Occipital lobe (tissue), 2 donors: ENCODE results near the gene ALK. TPM values are rescaled to one million over a fixed set of nuclear protein-coding genes. Genes with fewer than 3 reads are reported as not detected.

Experiments used
- DNase-seq: peaks from one replicate; lab custom pipeline; 2025; lab: John Stamatoyannopoulos, UW
- total RNA-seq: library from RNA; depleted of rRNA; stranded (reverse); fragments of >200 nt; gene quantifications from one replicate; pipeline ENCODE4 v1.2.3, GENCODE V29; 2014

ALK gene
- 0.78 TPM for total RNA-seq

DNA sequence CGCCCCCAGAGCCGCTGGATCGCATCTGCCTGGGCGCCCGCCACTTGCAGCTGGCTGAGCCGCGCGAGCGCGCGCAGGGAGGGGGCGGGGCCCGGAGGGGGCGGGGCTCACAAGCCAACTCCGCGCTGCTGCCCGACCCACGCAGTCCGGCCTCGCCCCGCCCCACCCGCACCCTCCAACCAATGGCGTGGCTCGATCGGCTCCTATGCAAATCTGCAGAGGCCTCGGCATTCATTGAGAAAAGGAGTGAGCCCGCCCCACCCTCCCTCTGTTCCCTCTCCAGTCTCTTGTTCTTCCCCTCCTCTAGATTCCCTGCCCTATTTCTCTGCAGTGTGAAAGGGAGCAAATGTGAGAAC is at the start of gene ALK:
ALK (minus strand) TSS at position 27 of the 356 bp plus-strand sequence. CDS start 927 bp downstream, outside the sequence.
- DNase-seq: peak; percentile 87

DNA sequence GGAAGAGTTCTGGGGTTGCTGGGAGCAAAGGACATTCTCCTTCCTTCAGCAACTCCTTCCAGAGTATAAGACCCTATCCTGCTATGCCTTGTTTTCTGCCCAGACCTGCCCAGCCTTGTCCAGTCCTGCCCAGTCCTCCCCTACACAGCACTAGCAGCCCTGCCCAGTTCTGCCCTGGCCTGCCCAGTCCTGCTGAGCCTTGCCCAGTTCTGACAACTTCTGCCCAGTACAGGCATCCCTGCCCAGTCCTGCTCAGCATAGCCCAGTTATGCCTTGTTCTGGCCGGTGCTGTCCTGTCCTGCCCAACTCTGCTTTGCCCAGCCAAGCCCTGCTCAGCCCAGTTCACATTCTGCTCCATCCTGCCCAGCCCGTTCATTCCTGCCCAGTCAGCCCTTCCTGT is 44.9 kb upstream of the ALK start:
- no peak for DNase-seq

DNA sequence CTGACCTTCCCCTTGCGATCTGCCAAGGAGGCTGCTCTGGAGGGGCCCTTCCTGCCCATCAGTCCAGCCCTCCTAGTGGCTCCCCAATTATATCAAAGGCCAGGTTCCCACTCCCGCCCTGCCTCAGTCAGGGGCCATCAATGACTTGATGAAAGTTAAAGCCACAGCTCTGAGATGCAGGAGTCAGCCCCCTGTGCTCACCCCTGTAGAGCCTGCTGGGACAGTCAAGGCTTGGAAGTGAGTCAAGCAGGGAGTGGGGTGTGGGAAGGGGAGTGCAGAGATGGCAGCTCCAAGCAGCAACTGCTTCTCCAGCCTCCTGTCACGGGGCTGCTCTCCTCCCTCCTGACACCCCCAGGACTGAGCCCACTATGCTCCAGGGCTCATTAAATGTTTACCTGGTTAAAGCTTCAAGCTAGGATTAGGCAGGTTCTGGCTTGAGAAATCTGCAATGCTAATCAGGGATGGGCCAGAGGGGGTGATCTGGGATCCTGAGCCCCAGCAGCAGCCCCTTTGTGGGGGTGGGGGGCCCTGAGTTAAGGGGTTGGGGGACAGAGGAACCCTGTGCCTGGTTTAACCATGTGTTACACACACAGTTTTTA is 42.7 kb upstream of the ALK start:
- DNase-seq: no peak

DNA sequence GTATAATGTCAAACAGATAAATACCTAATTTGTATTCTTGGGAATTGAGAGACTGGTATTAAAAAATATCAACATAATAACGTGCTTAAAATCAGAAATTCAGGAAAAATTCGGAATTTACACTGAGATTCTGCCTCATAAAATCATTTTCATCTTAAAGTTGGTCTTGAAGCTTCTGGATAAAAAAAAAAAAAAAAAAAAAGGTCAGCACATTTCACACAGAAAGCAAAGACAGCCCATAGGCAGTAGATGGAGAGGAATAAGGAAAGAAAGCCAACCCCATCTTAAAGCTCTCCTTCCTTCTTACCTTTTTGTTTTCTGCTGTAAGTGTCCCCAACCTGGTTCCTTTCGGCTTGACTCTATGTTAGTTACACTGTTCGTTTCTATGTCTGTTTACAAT is 41.5 kb upstream of the ALK start:
- DNase-seq: no peak

DNA sequence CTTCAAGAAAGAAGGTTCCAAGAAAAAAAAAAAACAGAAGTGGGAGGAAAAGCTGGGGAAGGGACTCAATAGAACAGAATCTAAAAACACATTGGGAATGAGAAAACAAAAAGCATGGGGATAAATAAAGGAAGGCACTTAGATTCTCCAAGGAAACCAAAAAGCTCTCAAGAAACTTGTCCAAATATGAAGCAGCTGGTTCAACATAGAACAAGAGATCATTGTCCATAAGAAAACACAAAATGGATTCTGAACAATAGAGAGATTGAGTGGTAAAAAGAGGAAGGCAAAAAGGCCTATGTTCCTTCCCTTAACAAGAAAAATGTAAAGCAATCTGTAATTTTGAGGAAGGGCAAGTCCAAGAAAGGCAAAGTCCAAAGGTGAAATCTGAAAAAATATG is 32.9 kb upstream of the ALK start:
- no peak for DNase-seq

DNA sequence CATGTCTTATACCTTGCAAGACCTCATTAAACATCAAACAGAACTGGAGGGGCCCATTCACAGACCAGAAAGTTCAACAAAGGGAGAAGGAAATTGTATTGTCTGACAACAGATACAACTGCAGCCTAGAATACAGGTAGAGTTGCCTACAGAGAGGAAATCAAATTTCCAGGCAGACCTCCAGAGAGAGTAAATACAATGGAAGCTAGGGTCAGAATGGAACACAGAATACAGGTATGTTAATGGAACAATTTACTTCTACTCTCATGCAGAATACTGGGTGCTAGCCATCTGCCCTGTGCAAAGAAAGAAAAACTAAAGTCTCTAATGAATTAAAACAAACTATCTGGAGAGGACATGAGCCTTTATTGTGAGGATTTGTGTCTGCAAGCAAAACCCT is 31.6 kb upstream of the ALK start:
- no peak for DNase-seq

DNA sequence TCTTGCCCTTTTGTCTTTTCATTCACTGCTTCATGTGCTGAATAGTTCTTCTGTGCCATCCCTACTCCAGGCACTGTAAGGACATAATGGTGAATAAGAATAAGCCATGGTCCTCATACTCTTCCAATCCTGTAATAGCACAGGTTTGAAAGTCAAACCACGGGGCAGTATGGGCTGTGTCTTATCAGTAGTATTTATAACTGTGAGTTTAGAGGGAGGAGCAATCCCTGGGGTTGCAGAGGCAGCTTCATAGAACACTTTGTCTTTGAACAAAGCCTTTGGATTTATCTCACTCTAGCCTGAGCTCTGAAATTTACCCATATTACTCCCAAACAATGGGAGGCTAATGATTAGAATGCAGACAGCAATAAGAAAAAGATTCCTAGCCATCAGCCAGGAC is 30.2 kb upstream of the ALK start:
- DNase-seq: no peak

DNA sequence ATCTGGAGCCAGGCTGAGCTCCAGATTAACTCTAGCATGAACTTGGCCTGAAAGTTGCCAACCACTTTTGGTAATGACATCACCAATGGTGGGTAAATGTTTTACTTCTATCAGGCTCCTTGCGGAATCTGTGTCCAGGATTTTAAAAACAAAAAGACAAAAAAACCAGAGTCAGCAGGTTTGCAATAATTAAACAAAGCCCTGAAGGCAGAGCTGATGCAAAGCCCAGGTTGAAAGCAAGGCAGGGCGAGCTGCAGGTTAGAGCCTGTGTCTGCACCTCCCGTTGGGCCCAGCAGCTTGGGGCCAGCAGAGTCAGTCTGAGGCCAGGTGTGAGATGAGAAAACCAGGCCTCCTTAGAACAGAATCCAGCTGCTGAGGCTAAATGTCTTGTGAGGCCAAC is 29.1 kb upstream of the ALK start:
- DNase-seq: no peak

DNA sequence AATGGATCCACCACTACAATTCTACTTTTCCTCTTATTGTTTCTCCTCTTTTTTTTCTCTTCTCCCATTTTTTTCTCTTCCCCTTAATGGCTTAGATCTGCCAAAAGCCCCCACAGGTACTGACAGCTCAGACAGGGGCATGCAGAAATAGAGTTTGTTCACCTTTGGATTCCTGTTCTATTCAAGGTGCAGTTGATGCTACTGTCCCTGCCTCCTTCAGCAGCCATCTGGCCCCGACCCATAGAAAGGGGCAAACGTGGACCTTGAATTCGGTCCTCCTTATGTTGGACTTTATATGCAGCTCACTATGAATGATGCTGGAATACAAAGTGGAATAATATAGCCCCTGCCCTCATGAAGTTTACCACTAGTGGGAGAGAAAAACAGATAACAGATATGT is 27.7 kb upstream of the ALK start:
- DNase-seq: no peak

DNA sequence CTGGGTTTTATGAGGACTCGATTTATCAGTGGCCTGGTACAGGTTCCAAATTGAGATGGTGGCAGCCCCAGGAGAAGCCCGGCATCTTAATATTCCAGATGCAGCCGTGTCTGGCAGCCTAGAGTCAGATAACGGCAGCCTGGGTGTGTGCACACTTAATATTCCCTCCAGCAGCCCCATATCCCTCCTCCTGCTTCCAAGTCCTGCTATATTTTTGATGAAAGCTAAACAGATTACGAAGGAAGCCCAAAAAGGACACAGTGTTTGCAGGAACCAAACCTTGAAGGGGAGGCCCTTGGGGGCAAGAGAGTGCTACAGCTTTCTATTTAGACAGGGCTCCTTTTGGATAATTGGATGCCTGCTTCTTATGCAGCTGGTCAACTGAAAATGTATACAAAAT is 25.1 kb upstream of the ALK start:
- DNase-seq: no peak

DNA sequence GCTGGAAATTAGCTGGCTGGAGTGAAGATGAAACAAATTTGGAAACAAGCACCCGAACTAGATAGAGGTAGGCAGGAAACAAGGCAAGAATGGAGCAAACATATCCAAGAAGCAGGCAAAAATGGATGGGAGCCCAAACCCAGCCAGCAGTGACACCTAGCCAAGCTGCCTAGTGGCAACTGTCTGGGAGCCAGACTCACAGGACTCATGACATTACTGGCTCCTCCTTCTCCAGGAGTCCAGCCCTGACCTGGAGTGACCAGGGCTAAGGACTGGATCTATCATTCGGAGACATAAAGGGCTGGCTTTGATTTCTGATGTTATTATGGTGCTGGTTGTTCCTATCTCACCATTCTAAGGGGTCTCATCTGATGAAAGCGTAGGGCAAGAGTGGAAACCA is 21.3 kb upstream of the ALK start:
- DNase-seq: no peak

DNA sequence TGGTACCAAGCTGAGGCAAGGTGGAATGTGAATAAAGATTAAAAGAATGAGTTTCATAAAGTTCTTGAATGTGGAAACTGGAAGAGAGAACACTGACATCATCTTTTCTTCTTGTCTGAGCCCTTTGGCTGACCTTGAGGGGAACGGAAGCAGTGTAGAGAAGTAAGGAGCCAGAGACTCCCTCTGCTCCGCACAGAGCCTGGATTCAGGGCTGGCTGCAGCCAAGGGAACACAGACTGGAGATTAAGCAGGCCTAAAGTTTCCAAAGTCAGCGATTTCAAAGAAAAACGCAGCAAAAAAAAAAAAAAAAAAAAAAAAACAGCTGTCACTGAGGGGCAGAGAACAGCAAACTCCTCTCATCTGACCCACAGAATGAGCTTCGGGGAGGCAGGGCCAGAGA is 19.3 kb upstream of the ALK start:
- DNase-seq: no peak

DNA sequence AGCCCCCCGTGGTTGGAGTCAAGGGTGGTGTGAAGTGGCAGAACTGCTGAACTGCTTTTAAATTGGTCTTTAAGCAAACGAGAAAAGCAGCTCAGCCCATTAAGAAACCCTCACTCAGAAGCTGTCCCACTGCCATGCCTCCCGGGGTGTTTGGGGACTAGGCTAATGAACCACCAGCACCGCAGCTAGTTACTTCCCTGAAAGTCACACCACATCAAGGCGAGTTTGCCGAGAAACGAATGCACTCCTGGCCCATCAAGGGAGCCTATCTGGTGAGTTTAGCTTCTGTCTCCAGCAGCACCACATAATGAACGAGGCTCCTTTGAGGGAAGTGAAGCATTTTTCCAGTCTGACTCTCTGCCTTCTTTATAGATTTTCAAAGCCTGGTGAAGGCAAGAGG is 14.6 kb upstream of the ALK start:
- DNase-seq: no peak

DNA sequence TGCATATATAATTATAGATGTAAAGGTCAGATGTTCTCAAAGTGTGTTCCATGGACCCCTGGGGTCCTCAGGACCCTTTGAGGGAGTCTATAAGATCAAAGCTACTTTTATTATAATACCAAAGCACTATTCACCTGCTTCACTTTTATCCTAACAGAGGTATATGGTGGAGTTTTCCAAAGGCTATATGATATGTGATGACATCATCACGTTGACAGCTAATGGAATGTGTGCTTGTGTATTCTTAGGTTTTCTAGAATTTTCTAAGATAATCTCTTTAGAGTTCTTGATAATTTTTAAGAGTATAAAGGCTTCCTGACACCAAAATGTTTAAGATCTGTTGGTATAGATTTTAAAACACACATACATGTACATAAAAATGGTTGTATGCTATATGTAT is 10.4 kb upstream of the ALK start:
- no peak for DNase-seq

DNA sequence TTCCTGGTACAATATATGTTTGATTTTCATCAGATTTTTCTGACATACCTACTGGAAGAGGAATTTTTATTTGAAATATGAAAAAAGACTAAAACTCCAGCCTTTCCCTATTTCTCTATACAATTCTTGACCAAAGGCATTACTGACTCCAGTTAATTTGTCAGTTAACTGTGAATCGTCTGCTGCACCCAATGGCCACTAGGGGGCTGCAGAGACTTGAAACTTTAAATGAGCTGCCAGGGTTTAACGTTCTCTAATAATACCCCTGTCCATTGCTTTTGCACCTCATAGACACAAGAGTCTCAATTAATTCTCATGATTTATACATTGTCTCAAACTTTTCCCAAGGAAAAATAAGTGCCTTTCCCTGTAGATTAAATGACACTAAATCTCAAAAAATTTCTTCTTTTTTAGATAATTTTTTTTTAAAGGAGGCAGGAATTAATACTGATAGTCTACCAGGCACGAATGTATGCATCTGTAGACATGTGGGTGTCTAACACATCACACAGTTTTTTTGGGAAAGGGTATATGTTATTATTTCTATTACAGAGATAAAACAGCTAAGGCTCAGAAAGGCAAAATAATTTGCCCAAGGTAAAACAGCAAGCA is 1.8 kb upstream of the ALK start:
- peak; percentile 13 for DNase-seq

DNA sequence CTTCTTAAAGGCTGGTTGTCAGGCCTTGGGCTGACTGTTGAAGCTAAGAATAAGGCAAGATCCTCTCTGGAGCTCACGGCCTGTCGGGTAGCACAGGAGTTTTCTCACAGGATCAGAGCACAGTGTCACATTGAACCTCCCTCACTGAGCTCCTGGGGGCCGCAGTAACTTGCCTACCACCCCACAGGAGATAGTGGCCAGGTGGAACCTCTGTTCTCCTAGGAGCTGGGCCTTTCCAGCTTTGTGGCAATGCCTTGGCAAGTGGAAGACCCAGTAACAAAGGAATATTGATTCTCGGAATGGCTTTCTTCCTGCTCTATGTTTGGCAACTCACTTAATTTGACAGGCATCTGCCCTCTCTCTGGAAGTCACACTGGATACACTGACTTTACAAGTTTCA is 1.2 kb upstream of the ALK start:
- DNase-seq: no peak

DNA sequence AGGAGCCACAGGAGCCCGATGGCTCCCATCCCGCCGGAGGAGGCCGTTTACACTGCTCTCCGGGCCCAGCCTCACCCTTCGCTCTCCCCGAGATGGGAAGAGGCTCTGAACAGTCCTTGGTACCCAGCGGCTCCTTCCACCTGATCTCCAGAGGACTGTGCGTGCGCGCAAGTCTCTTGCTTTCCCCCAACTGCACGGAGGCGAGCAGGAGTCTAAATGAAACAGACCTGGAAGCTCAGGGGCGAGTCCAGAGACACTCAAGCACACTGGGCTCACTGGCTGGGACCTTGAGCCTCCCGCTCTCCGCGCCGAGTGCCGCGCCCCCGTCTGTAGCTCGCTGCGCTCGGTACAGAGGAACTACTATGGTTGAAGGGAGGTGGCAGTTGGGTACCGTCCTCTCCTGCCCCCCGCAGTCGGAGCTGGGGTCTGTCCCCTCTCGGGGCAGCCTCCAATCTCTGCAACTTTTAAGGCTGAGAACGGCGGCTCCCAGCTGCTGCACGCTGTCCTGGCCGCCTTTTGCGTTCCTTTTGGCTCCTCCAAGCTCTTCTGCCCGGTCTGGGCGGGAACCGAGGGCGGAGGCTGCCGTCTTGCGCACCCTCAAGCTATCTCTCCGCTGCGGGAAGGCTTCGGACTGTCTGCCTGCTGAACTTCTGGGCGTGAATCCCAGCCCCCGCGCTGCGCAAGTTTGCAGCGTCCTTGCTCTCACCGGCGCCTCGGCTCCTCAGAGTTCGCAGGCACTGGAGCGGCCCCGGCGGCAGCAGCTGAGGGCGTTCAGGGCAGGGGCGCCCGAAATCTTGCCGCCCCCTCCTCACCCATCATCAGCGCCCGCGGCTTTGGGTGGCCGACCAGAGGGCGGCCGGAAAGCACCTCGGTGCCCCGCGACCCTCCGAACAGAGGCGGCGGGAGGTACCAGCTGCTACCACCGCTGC is 491 bp downstream of the ALK start:
- DNase-seq: no peak

DNA sequence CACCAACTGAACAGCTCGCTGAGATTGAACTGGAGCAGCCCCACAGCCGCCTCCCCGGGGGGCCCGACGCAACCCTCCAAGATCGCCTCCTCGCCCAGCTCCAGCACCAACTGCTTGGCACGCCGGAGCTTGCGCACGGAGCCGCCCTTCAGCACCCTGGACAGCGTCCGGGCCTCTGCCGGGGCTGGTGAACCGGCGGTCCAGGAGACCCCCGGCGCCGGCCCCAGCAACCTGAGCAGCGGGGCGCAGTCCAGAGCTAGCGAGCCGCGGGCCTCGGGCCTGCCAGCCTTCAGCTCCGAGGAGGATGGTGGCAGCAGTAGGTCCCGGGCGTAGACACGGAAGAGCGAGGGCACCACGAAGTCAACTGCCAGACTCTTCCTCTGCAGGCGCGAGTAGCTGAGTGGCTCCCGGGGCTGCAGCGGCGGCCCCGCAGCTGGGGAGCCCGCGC is 1.2 kb downstream of the ALK start:
- DNase-seq: peak; percentile 14

DNA sequence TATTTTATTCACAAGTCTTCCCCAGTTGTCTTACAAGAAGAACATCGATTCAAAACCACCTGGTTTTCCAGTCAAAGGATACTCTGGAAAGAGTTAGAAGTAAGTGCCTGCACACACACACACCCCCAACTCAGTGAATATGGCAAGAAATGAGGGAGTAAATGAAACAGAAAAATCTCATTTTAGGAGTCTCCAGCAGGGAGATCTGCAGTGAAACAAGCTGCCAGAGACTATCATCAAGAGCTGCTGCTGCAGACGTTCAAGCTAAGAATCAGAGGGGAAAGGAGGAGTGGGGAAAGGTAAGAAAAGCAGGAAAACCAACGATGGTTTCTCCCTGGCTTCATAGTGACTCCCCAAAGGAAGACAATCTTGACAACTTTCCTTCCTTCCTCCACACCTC is 2.4 kb downstream of the ALK start:
- DNase-seq: no peak

DNA sequence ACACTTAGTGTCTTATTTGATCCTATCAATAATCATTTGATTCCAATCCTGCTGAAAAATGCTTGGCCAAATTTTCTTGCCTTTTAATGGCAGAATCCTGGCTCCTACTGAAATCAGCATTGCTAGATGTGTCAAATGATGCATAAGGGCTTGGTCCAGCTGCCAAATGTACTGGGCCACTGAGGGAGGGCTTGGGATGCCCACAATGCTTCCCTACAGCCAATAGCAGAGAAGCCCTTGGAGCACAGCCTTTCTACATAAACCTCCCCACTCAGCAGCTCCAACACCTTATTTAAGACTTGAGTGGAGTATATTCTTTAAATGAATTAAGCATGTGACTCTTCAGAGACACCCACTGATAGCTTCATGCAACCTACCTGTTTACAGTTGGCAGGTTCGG is 3.6 kb downstream of the ALK start:
- DNase-seq: no peak

DNA sequence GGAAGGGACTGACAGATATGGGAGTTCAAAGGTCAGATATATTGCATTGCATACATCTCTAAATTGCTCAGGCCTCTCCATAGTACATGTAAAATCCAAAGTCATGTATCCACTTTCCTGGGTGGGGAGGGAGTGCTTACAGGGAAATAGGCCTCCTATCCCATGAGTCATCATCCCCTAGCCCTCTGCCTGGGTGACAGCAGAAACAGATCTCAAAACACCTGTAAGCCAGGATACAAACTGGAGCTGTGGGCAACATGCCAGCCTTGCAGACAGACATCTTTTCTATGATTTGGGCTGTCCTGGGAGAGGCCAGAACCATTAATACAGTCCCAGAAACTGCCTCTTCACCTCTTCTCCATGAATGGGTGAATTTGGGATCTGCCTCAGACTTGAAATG is 4.8 kb downstream of the ALK start:
- DNase-seq: no peak

DNA sequence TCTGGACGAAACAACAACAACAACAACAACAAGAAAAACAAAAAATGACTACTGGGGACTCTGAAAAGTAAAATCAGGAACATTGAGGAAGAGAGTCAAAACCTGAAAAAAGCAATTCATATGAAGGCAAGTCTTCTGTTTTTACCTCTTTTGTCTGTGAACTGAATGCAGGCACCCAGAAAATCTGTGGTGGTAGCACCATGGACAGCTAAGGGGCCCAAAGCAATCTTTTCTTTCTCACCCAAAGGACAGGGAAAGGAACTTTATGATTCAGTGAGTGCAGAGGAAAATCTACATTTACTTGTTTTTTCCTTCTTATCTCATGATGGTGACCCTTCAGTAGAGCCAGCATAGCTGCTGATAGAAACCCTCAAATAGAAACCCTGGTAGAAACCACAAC is 10.4 kb downstream of the ALK start:
- DNase-seq: no peak

DNA sequence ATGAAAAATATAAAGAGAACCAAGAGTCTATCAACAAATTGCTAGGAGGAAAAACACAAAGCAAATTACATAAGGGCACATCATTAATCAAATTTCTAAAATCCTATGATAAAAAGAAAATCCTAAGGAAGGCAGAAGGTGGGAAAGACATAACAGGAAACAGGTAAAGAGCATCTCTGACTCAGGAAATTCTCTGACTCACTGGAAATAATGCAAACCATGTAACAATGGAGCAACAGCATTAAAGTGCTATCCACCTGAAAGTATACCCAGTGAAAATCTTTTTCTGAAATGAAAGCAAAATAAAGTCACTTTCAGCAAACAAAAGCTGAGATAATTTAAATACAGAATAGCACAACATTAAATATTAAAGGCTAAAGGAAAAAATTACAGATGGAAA is 10.9 kb downstream of the ALK start:
- DNase-seq: no peak
